A673 (cell line): ENCODE data around the gene ORM2. TPM values are rescaled to one million over a fixed set of nuclear protein-coding genes. Genes with fewer than 3 reads are reported as not detected.
A peak's percentile ranks its signal among the peaks of the same experiment; 100 is the strongest.

Experiments
- BruUV-seq: library from RNA; stranded (reverse); fragments of 400-500 nt; replicated peaks from 2 replicates; lab custom pipeline; 2021; lab: Mats Ljungman, UMichigan
- CTCF ChIA-PET: fragments of 300-600 bp; sonication (Branson Sonifier 250); formaldehyde crosslinking; loops from one replicate; lab custom pipeline; 2022; ENCODE audit warnings: antibody characterized with exemption; lab: Charles Lee
- POLR2A ChIA-PET: fragments of 300-600 bp; sonication (Branson Sonifier 250); formaldehyde crosslinking; loops from one replicate; lab custom pipeline; 2022; ENCODE audit warnings: antibody characterized with exemption; ENCODE audit not compliant: low non-redundant PET; lab: Charles Lee
- DNase-seq: peaks from one replicate; pipeline ENCODE4 v3.0.0-alpha.2; 2015; ENCODE audit warnings: low spot score
- H3K27ac ChIP-seq: fragments of 200-600 bp; sonication (generic); 2 replicates; pipeline ENCODE4 v1.5.1; 2016; ENCODE audit warnings: mixed run types, low read depth, mild to moderate bottlenecking, mixed read lengths, antibody characterized with exemption, low read length; ENCODE audit not compliant: poor library complexity, severe bottlenecking
- H3K27me3 ChIP-seq: fragments of 200-600 bp; sonication (generic); replicated peaks from 2 replicates; pipeline ENCODE4 v1.6.1; 2017; ENCODE audit warnings: mixed run types, low read depth, mild to moderate bottlenecking, mixed read lengths, antibody characterized with exemption, low read length; ENCODE audit not compliant: insufficient read depth, poor library complexity
- H3K36me3 ChIP-seq: fragments of 200-600 bp; sonication (generic); 2 replicates; pipeline ENCODE4 v1.6.1; 2016; ENCODE audit warnings: mixed run types, mild to moderate bottlenecking, mixed read lengths, antibody characterized with exemption, low read length; ENCODE audit not compliant: insufficient read depth, poor library complexity, severe bottlenecking
- H3K4me1 ChIP-seq: fragments of 200-600 bp; sonication (generic); 2 replicates; pipeline ENCODE4 v1.6.1; 2017; ENCODE audit warnings: mixed run types, mild to moderate bottlenecking, mixed read lengths, antibody characterized with exemption, low read length; ENCODE audit not compliant: insufficient read depth, poor library complexity, severe bottlenecking
- H3K4me3 ChIP-seq: fragments of 200-600 bp; sonication (generic); 2 replicates; pipeline ENCODE4 v1.5.1; 2016; ENCODE audit warnings: low read depth, mixed run types, mild to moderate bottlenecking, mixed read lengths, low read length; ENCODE audit not compliant: poor library complexity, severe bottlenecking
- H3K9me3 ChIP-seq: fragments of 200-600 bp; sonication (generic); 2 replicates; pipeline ENCODE4 v1.6.1; 2016; ENCODE audit warnings: mixed run types, low read depth, mild to moderate bottlenecking, mixed read lengths, antibody characterized with exemption, low read length; ENCODE audit not compliant: poor library complexity, severe bottlenecking
- CTCF ChIP-seq: fragments of 300-800, 200-600 bp; sonication (generic); conservative IDR thresholded peaks from 2 replicates; pipeline ENCODE4 v1.5.1; 2017; ENCODE audit warnings: low read depth, mild to moderate bottlenecking, antibody characterized with exemption, low read length, moderate library complexity, mixed read lengths
- EZH2 ChIP-seq: fragments of 200-600 bp; sonication (generic); IDR thresholded peaks from 2 replicates; pipeline ENCODE4 v1.6.1; 2017; ENCODE audit warnings: borderline replicate concordance, low read depth, mild to moderate bottlenecking, mixed read lengths, antibody characterized with exemption, low read length; ENCODE audit not compliant: poor library complexity, severe bottlenecking
- intact Hi-C: fragments of 100-400 bp; cut with micrococcal nuclease; formaldehyde crosslinking; loops from one replicate; pipeline ENCODE4 v1.10.0; 2022; ENCODE audit not compliant: unreplicated experiment
- total RNA-seq: library from RNA; stranded (reverse); gene quantifications from 2 replicates; pipeline ENCODE4 v1.2.3, GENCODE V29; 2021

The ORM2 gene
- total RNA-seq, 1 experiment from 2014 or later, result not detected

GRCh38 chr9:114370968-114371320 lies 41.3 kb downstream of the ORM2 start:
- intact Hi-C loops, result no loop called here

GRCh38 chr9:114371343-114371944 lies 41.8 kb downstream of the ORM2 start:
- H3K27ac ChIP-seq, result peak overlapping the region; percentile 19
- no TSS peak for BruUV-seq
- peaks cover 28% of the 10 kb centered on the region for H3K36me3 ChIP-seq
- no peak overlapping the region for H3K4me3 ChIP-seq
- CTCF ChIA-PET, result no interaction called here
- H3K4me1 ChIP-seq, result peaks cover 10% of the 10 kb centered on the region
- TF ChIP-seq EZH2 (no peak), CTCF (no peak)
- POLR2A ChIA-PET, result no interaction called here
- no peaks in the 10 kb centered on the region for H3K9me3 ChIP-seq
- H3K27me3 ChIP-seq, result no peaks in the 10 kb centered on the region
- no peak for DNase-seq
- intact Hi-C loops, result no loop called here

More at GRCh38 chr9:114370968-114371320, 41.3 kb downstream of the ORM2 start:
- Histone ChIP-seq H3K9me3 (no peaks in the 10 kb centered on the region), H3K36me3 (peaks cover 28% of the 10 kb centered on the region), H3K27ac (no peak overlapping the region), H3K4me3 (no peak overlapping the region), H3K27me3 (no peaks in the 10 kb centered on the region), H3K4me1 (peaks cover 10% of the 10 kb centered on the region)
- no TSS peak for BruUV-seq
- ChIA-PET CTCF (no interaction called here), POLR2A (no interaction called here)
- no peak for DNase-seq
- TF ChIP-seq EZH2 (no peak), CTCF (no peak)

GRCh38 chr9:114371973-114372917 lies 42.6 kb downstream of the ORM2 start:
- no peak for TF ChIP-seq CTCF
- TF ChIP-seq EZH2, result no peak
- no TSS peak for BruUV-seq
- POLR2A ChIA-PET, result no interaction called here

More at GRCh38 chr9:114371973-114372917, 42.6 kb downstream of the ORM2 start:
- no peaks in the 10 kb centered on the region for H3K27me3 ChIP-seq
- CTCF ChIA-PET, result no interaction called here
- peak overlapping the region; percentile 19 for H3K27ac ChIP-seq
- no peak overlapping the region for H3K4me3 ChIP-seq
- no peak for DNase-seq
- peaks cover 10% of the 10 kb centered on the region for H3K4me1 ChIP-seq
- no peaks in the 10 kb centered on the region for H3K9me3 ChIP-seq
- peaks cover 28% of the 10 kb centered on the region for H3K36me3 ChIP-seq
- intact Hi-C loops, result no loop called here
